Measurements from ENCODE around the gene LTA. TPM values are rescaled to one million over a fixed set of nuclear protein-coding genes. Genes with fewer than 3 reads are reported as not detected.

LTA gene
- total RNA-seq, 1 experiment from 2014 or later: not detected

GRCh38 chr6:31617010-31617409 lies 44.9 kb downstream of the LTA start:
- CTCF ChIA-PET: no interaction called here
- no peaks in the 10 kb centered on the region for H3K9me3 Mint-ChIP-seq (ENCODE audit: low read depth, unreplicated experiment)
- intact Hi-C loops (cut with micrococcal nuclease; ENCODE audit: unreplicated experiment): no loop called here
- no peak for TF ChIP-seq CTCF (IDR thresholded peaks at IDR 0.05; ENCODE audit: unreplicated experiment)
- peaks cover 4% of the 10 kb centered on the region for H3K4me1 Mint-ChIP-seq (ENCODE audit: low read depth, unreplicated experiment)
- no peak overlapping the region for H3K4me3 Mint-ChIP-seq (ENCODE audit: low read depth, unreplicated experiment)
- DNase-seq: no peak
- peaks cover 23% of the 10 kb centered on the region for H3K36me3 Mint-ChIP-seq (ENCODE audit: insufficient read depth, unreplicated experiment)
- peaks cover 32% of the 10 kb centered on the region for H3K27me3 Mint-ChIP-seq (ENCODE audit: unreplicated experiment)
- no TSS peak for BruUV-seq (replicated peaks)
- H3K27ac Mint-ChIP-seq (ENCODE audit: unreplicated experiment): no peak overlapping the region

DNA sequence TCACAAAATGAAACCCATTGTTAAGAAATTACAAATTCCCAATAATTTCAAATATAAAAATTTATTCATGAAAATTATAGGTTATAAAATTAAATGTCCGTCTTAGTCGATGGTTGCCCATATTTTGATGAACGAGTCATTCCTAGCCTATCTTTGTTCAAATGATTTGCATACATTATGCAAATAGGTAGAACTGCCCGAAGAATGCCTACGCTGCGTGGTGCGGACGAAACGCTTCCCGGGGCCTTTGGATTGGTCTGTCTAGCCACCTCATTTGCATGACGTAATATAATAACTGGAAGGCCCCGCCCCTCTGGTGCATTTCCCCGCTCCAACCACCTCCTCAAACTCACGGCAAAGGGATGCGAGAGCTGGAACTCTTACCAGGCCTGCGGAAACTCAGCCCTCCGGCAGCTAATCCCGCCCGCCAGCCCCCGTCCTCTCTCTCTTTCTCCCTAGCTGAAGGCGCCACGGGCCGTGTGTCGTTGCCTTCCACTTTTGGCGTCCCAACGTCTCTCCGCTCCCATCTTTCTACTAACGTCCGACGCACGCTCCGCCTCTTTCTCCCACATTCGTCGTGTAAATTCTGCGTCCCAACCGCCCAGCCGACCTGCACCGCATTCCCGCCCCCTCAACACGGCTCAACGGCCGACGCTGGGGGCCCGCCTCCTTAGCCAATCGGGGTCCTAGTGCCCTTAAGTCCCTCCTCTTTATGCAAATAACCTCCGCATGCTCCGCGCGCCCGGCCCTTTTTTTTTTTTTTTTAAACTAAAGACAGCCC lies 47.9 kb downstream of the LTA start:
- CTCF ChIA-PET: interaction anchor here (0.7 to 2.9 kb wide), 4 partner anchors 18 to 569 kb away, joined by 3 to 6 read pairs (median 4); partner anchors contain the start of gene APOM
- H3K27ac Mint-ChIP-seq (ENCODE audit: unreplicated experiment): peak overlapping the region; percentile 87
- BruUV-seq (replicated peaks): TSS peak; percentile 99
- DNase-seq: peak; percentile 100
- H3K27me3 Mint-ChIP-seq (ENCODE audit: unreplicated experiment): peaks cover 21% of the 10 kb centered on the region
- no peaks in the 10 kb centered on the region for H3K9me3 Mint-ChIP-seq (ENCODE audit: low read depth, unreplicated experiment)
- no peak for TF ChIP-seq CTCF (IDR thresholded peaks at IDR 0.05; ENCODE audit: unreplicated experiment)
- intact Hi-C loops (cut with micrococcal nuclease; ENCODE audit: unreplicated experiment): no loop called here
- H3K36me3 Mint-ChIP-seq (ENCODE audit: insufficient read depth, unreplicated experiment): peaks cover 53% of the 10 kb centered on the region
- H3K4me1 Mint-ChIP-seq (ENCODE audit: low read depth, unreplicated experiment): peaks cover 13% of the 10 kb centered on the region
- H3K4me3 Mint-ChIP-seq (ENCODE audit: low read depth, unreplicated experiment): peak overlapping the region; percentile 84

DNA sequence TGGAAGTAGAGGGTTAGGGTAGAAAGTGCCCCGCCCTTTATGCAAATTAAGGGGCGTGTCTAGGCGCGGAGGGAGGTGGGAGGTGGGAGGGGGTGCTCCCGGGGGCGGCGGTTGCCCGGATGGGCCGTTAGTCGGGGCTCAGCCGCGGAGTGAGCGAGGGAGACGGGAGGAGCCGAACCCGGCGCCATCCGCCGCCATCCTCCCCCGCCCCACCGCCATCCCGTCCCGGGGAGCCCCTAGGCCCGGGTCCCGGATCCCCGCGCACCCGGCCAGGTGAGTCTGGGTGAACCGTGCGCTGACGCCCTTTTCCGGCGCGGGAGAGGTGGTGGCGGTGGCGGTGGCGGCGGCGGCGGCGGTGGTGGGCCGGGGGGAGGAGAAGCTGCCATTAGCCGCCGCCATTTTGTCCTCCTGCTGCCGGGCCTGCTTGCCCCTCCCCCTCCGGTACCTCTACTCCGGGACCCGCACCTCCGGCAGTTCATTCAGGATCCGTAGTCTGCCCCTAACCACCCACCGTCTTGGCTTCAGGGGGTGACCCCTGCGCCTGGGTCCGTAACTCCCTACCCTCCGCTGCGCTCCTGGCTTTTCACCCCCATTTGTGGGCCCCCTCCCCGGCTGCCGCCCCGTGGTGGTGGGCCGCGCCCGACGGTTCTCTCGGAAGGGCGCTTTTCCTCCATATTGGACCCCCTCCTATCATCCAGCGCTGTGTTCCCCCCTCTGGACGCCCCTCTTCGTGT lies 48.7 kb downstream of the LTA start, which contains the start of gene PRRC2A:
Gene PRRC2A, plus strand, starts transcription at position 130 of the 734 bp plus-strand sequence. CDS start 2,075 bp downstream, outside the sequence.
- BruUV-seq (replicated peaks): no TSS peak
- H3K9me3 Mint-ChIP-seq (ENCODE audit: low read depth, unreplicated experiment): no peaks in the 10 kb centered on the region
- intact Hi-C loops (cut with micrococcal nuclease; ENCODE audit: unreplicated experiment): no loop called here
- CTCF ChIA-PET: interaction anchor here (0.6 to 2.9 kb wide), 5 partner anchors 17 to 115 kb away, joined by 3 to 15 read pairs (median 5); partner anchors contain the start of genes APOM and BAG6
- peaks cover 14% of the 10 kb centered on the region for H3K27me3 Mint-ChIP-seq (ENCODE audit: unreplicated experiment)
- peaks cover 13% of the 10 kb centered on the region for H3K4me1 Mint-ChIP-seq (ENCODE audit: low read depth, unreplicated experiment)
- peak; percentile 89 for DNase-seq
- peaks cover 61% of the 10 kb centered on the region for H3K36me3 Mint-ChIP-seq (ENCODE audit: insufficient read depth, unreplicated experiment)
- peak within 1 kb of the TSS; percentile 87 for H3K27ac Mint-ChIP-seq (ENCODE audit: unreplicated experiment)
- H3K4me3 Mint-ChIP-seq (ENCODE audit: low read depth, unreplicated experiment): peak within 1 kb of the TSS; percentile 84
- no peak for TF ChIP-seq CTCF (IDR thresholded peaks at IDR 0.05; ENCODE audit: unreplicated experiment)

DNA sequence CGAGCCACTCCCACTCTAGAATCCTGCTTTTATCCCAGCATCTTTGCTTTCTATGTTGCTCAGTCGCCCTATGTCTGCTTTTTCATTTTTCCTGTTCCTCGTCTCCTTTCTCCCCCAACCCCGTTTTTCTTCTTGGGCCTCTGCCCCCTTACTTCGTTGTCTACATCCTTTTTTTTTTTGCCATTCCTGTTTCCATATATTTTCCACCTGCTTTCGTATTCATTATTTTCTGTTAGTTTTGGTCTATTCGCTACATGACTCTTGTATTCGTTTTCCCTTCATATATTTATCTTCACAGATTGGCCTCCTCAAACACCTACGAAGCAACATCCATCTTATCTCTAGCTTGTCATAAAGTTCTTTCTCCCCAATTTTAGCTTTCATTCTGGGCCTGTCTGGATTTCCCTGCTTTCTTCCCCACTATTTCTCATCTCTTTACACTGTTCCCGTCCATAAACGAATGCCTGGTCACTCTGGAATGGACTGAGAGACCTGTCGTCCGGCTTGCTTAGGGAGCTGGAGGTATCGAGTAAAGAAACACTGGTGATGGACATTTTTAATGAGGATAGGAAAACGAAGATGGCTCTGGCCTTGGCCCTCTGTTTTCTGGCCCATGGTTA lies 49.3 kb downstream of the LTA start:
- CTCF ChIA-PET: interaction anchor here (0.6 to 2.9 kb wide), 5 partner anchors 12 to 118 kb away, joined by 3 to 15 read pairs (median 4); partner anchors contain the start of gene BAG6
- TSS peak; percentile 68 for BruUV-seq (replicated peaks)
- peak overlapping the region; percentile 84 for H3K4me3 Mint-ChIP-seq (ENCODE audit: low read depth, unreplicated experiment)

More for the DNA sequence above, 49.3 kb downstream of the LTA start:
- H3K9me3 Mint-ChIP-seq (ENCODE audit: low read depth, unreplicated experiment): no peaks in the 10 kb centered on the region
- H3K4me1 Mint-ChIP-seq (ENCODE audit: low read depth, unreplicated experiment): peaks cover 13% of the 10 kb centered on the region
- no peak for DNase-seq
- intact Hi-C loops (cut with micrococcal nuclease; ENCODE audit: unreplicated experiment): no loop called here
- peak overlapping the region; percentile 87 for H3K27ac Mint-ChIP-seq (ENCODE audit: unreplicated experiment)
- H3K27me3 Mint-ChIP-seq (ENCODE audit: unreplicated experiment): peaks cover 7% of the 10 kb centered on the region
- TF ChIP-seq CTCF (IDR thresholded peaks at IDR 0.05; ENCODE audit: unreplicated experiment): no peak
- H3K36me3 Mint-ChIP-seq (ENCODE audit: insufficient read depth, unreplicated experiment): peaks cover 67% of the 10 kb centered on the region
